ENCODE results near the gene RPTOR.

GRCh38 chr17:80663781-80664206 lies 119.2 kb downstream of the RPTOR start:
- TF ChIP-seq PATZ1 (CRISPR knock-in tag; IDR thresholded peaks at IDR 0.05; ENCODE audit: borderline replicate concordance) (no peak), ZNF565 (CRISPR knock-in tag; conservative IDR thresholded peaks at IDR 0.05; ENCODE audit: low read depth) (no peak), TSHZ2 (CRISPR knock-in tag; IDR thresholded peaks at IDR 0.05) (no peak), CSRNP3 (CRISPR knock-in tag; IDR thresholded peaks at IDR 0.05) (no peak)

All from SK-N-SH treated with all-trans-retinoic acid at 6 μM for 48 hours (cell line).